HG02970 (cell line): Measurements from ENCODE around the gene TAF1A.
A peak's percentile ranks its signal among the peaks of the same experiment; 100 is the strongest.
"Not testable (repeated sequence)": the region's sequence is repeated elsewhere in the genome, so short reads cannot be mapped to it uniquely, and the experiment has no call there.

ENCODE experiments used
- ATAC-seq: cut with Tn5 transposase; IDR thresholded peaks from one replicate; pipeline ENCODE4 v1.9.1; 2021; ENCODE audit warnings: mild to moderate bottlenecking, moderate library complexity, moderate number of reproducible peaks; ENCODE audit not compliant: unreplicated experiment, low FRiP score

The TAF1A gene

GRCh38 chr1:222589462-222590302 is at the start of gene TAF1A:
TSS of gene TAF1A (minus strand) at chr1:222589933.
- peak; percentile 96 for ATAC-seq

GRCh38 chr1:222634180-222635013 is 44.7 kb upstream of the TAF1A start:
- ATAC-seq = peak; percentile 62

GRCh38 chr1:222632749-222633148 is 43.0 kb upstream of the TAF1A start:
- ATAC-seq = no peak

- ATAC-seq = no peak
These were observed 42.0 kb upstream of the TAF1A start for GRCh38 chr1:222631611-222632208.

GRCh38 chr1:222629921-222630535 is 40.3 kb upstream of the TAF1A start:
- ATAC-seq = no peak

- ATAC-seq = no peak
These were observed 37.5 kb upstream of the TAF1A start for GRCh38 chr1:222627232-222627631.

GRCh38 chr1:222624214-222624613 is 34.5 kb upstream of the TAF1A start:
- ATAC-seq = no peak

GRCh38 chr1:222623458-222623857 is 33.7 kb upstream of the TAF1A start:
- ATAC-seq = no peak

- no peak for ATAC-seq
These were observed 33.0 kb upstream of the TAF1A start for GRCh38 chr1:222622765-222623164.

GRCh38 chr1:222620566-222620965 is 30.8 kb upstream of the TAF1A start:
- peak; percentile 36 for ATAC-seq

GRCh38 chr1:222618880-222619596 is 29.3 kb upstream of the TAF1A start:
- no peak for ATAC-seq

- ATAC-seq = peak; percentile 61
These were observed 28.5 kb upstream of the TAF1A start, which contains the start of gene MIA3 for GRCh38 chr1:222618001-222618879. TSS of gene MIA3 (plus strand) at chr1:222618097. CDS start at chr1:222618111, 14 bp downstream.

GRCh38 chr1:222617367-222617951 is 27.7 kb upstream of the TAF1A start:
- ATAC-seq = peak; percentile 72

- ATAC-seq = no peak
These were observed 26.8 kb upstream of the TAF1A start for GRCh38 chr1:222616525-222616924.

GRCh38 chr1:222613627-222614026 is 23.9 kb upstream of the TAF1A start:
- ATAC-seq = no peak

- ATAC-seq = no peak
These were observed 21.0 kb upstream of the TAF1A start for GRCh38 chr1:222610728-222611127.

GRCh38 chr1:222609111-222609510 is 19.4 kb upstream of the TAF1A start:
- not testable (repeated sequence) for ATAC-seq

GRCh38 chr1:222606757-222607156 is 17.0 kb upstream of the TAF1A start:
- ATAC-seq = no peak

GRCh38 chr1:222601257-222601656 is 11.5 kb upstream of the TAF1A start:
- ATAC-seq = no peak
